ENCODE data around the gene ABCA8. TPM values are rescaled to one million over a fixed set of nuclear protein-coding genes. Genes with fewer than 3 reads are reported as not detected.

Gene ABCA8, protein sequence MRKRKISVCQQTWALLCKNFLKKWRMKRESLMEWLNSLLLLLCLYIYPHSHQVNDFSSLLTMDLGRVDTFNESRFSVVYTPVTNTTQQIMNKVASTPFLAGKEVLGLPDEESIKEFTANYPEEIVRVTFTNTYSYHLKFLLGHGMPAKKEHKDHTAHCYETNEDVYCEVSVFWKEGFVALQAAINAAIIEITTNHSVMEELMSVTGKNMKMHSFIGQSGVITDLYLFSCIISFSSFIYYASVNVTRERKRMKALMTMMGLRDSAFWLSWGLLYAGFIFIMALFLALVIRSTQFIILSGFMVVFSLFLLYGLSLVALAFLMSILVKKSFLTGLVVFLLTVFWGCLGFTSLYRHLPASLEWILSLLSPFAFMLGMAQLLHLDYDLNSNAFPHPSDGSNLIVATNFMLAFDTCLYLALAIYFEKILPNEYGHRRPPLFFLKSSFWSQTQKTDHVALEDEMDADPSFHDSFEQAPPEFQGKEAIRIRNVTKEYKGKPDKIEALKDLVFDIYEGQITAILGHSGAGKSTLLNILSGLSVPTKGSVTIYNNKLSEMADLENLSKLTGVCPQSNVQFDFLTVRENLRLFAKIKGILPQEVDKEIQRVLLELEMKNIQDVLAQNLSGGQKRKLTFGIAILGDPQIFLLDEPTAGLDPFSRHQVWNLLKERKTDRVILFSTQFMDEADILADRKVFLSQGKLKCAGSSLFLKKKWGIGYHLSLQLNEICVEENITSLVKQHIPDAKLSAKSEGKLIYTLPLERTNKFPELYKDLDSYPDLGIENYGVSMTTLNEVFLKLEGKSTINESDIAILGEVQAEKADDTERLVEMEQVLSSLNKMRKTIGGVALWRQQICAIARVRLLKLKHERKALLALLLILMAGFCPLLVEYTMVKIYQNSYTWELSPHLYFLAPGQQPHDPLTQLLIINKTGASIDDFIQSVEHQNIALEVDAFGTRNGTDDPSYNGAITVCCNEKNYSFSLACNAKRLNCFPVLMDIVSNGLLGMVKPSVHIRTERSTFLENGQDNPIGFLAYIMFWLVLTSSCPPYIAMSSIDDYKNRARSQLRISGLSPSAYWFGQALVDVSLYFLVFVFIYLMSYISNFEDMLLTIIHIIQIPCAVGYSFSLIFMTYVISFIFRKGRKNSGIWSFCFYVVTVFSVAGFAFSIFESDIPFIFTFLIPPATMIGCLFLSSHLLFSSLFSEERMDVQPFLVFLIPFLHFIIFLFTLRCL (N-terminal part only)
- 0.39 and 0.76 TPM in 2 replicates for total RNA-seq

DNA sequence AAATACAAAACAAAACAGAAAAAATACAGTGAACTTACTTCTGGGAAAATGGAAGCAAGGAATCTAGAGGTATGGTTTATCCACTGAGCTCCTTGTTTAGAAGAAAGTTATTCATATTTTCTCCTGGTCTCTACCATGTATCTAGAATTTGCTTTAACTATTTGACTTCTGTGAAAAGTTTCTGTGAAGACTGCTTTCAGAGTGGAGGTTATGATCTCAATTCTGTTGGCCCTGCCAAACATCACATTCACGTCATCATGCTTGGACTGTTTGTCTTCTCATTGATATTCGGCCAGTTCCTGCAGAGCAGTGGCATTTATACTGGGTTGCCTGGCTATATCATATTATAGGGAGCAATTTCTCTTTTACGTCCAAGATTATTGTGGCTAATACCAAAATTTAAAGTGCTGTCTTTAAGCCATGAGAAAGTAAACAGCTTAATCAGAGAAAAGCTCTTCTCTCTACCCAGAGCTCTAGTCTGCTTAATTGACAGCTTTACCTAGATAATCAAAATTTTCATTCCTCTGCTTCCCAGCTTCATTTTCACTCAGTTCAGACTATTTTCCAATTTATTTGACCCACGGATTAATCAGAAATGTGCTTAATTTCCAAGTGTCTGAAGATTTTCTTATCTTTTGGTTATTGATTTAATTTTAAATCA is at the start of gene ABCA8:
Gene ABCA8, minus strand, starts transcription at position 212 of the 661 bp plus-strand sequence. CDS start 13,358 bp downstream, outside the sequence.

Other genes with a start within 250 kb of the ABCA8 start
- gene ABCA9, start 105.5 kb upstream of the ABCA8 start, total RNA-seq = 0.39 TPM in 1 of 2 replicates, not detected in the other
- gene ABCA6, start 186.5 kb upstream of the ABCA8 start, total RNA-seq = 0.11 and 1.6 TPM in 2 replicates

All from placental epithelial cell (primary cell).